Heart left ventricle (tissue), 16 donors: ENCODE results near the gene PCNX1. TPM values are rescaled to one million over a fixed set of nuclear protein-coding genes. Genes with fewer than 3 reads are reported as not detected.

Experiments
- ATAC-seq, 4 donors: fragments of 200-7000 bp; cut with Tn5 transposase; one replicate each; pipeline ENCODE4 v1.9.1; 2020 to 2022; ENCODE audit warnings: moderate library complexity in 4 of 4, mild to moderate bottlenecking in 3 of 4, moderate number of reproducible peaks in 1 of 4
- DNase-seq, 5 donors: peaks; one replicate each; pipeline ENCODE4 v3.0.0-alpha.2; 2020
- H3K27ac ChIP-seq, 12 donors: fragments of 200-600 bp; sonication (generic) in 4 of 12; one replicate each; pipeline versions ENCODE4 v1.5.0 to v1.8.0; 2016 to 2022; ENCODE audit warnings: mild to moderate bottlenecking in 2 of 12
- H3K27me3 ChIP-seq, 9 donors: fragments of 200-600 bp; sonication (generic) in 2 of 9; one replicate each; pipeline versions ENCODE4 v1.5.1 to v1.8.0; 2016 to 2022; ENCODE audit warnings: mild to moderate bottlenecking in 3 of 9
- H3K36me3 ChIP-seq, 9 donors: fragments of 200-600 bp; sonication (generic) in 2 of 9; one replicate each; pipeline versions ENCODE4 v1.5.0 to v1.8.0; 2018 to 2022; ENCODE audit warnings: mild to moderate bottlenecking in 2 of 9
- H3K4me1 ChIP-seq, 12 donors: fragments of 200-600 bp; sonication (generic) in 4 of 12; one replicate each; pipeline versions ENCODE4 v1.5.0 to v1.8.0; 2016 to 2022; ENCODE audit warnings: mild to moderate bottlenecking in 3 of 12
- H3K4me3 ChIP-seq, 12 donors: fragments of 200-600 bp; sonication (generic) in 4 of 12; one replicate each; pipeline versions ENCODE4 v1.5.0 to v1.8.0; 2017 to 2022; ENCODE audit warnings: mild to moderate bottlenecking in 9 of 12, moderate library complexity in 4 of 12
- H3K9me3 ChIP-seq, 12 donors: fragments of 200-600 bp; sonication (generic) in 4 of 12; one replicate each; pipeline versions ENCODE4 v1.5.0 to v1.8.0; 2016 to 2022; ENCODE audit warnings: mild to moderate bottlenecking in 1 of 12
- POLR2A ChIP-seq, 2 donors: fragments of 450-650 bp; IDR thresholded peaks; one replicate each; pipeline ENCODE4 v1.6.1; 2017; ENCODE audit warnings: antibody characterized with exemption in 2 of 2, mild to moderate bottlenecking in 2 of 2, moderate library complexity in 2 of 2
- WGBS, 4 donors: extraction: QIAGEN DNeasy Blood & Tissue Kit in 2 of 4; methylation state at CpG; one replicate each; pipeline versions ENCODE4 v1.1.5 to v1.1.7; 2013 to 2018; 5-methylcytosine and 5-hydroxymethylcytosine counted together
- intact Hi-C, 10 donors: fragments of 100-400 bp; cut with DNase I; formaldehyde crosslinking; loops; one replicate each; pipeline versions ENCODE4 v1.11.1 to v1.14.2; 2022
- polyA plus RNA-seq, 2 donors: library from polyadenylated mRNA; stranded (reverse); fragments of 200-250 nt; gene quantifications; one replicate each; pipeline ENCODE4 v1.2.3, GENCODE V29; 2013
- total RNA-seq, 9 donors: library from RNA; depleted of rRNA in 2 of 9; stranded (reverse); fragments of >200 nt in 2 of 9; fragmentation: NEBNext Ultra II Directional in 3 of 9; extraction: Animal tissue kit (Norgen Biotek cat#: 25700) in 3 of 9; gene quantifications; one replicate each; pipeline versions ENCODE4 v1.1.0 to v1.2.4, GENCODE V29; 2016 to 2023
- TF ChIP-seq, protein P1 (sequence below), 12 donors: fragments of 200-600 bp; sonication (generic) in 4 of 12; IDR thresholded peaks; one replicate each; pipeline versions ENCODE4 v1.5.0 to v1.8.0; 2018 to 2022; ENCODE audit warnings: antibody characterized with exemption in 12 of 12, mild to moderate bottlenecking in 5 of 12
- donor health status: ischemic (EF 13 %, LVEDD 7.1; RV severe dilation, severe dysfunction).
- donor health status: healthy with polysubstance abuse.
- donor health status: DM: no; HTN: yes; CAD: no.
- donor health status: DM: no; HTN: no; CAD: no.
- donor health status: ischemic (EF 25% LVEDD 6.9; RV normal size, moderate dysfunction).
- donor health status: ischemic (EF 25% LVEDD 5.7; RV mildly dilated, moderate dysfunction).
- donor health status: healthy.
- donor health status: DM: yes; HTN: yes; CAD: no.
- donor health status: ischemic (EF 35%, LVEDD 5.7; RV mildly dilated, moderate dysfunction).
- donor health status: nonischemic (EF 11% LVEDD 7.7; RV severe dilation, severe dysfunction).
- donor health status: DM: yes; HTN: yes; CAD: no.
- donor health status: PGD.
- donor health status: ischemic (EF 29% LVEDD 5.4; RV normal size, mild dysfunction).
- donor health status: nonischemic (EF 23%, LVEDD 6.1; RV moderate dilation, normal function).

Gene PCNX1
- total and polyA plus RNA-seq, 11 donors = 6.1 to 64.7 (median 52.7) TPM

DNA sequence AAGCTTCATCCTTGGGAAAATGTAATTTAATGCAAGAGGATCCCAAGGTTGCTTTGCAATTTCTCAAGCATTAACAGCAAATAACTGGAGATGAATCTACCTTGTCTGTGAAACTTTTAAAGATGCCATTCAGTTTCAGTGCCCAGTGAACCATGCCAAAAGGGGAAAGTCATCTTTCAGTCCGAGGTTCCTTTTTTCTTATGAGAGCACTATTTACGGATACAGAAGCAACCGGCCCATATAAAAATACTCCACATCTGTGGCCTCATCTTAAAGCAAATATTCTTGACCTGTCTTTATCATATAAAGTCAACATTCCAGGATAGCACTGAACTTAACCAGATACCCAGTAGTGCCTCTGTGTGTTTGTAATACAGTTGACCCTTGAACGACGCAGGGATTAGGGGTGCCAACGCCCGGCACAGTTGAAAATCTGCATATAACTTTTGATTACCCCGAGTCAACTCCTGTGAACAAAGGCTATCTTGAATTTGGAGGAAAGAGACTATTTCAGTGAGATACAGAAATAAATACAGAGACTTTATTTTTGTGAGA is 209.4 kb downstream of the PCNX1 start:
- Histone ChIP-seq H3K36me3 (peaks cover 0 to 44% (median 11%) of the 10 kb centered on the region in 9 donors), H3K4me1 (peaks cover 0 to 9% (median 0%) of the 10 kb centered on the region in 12 donors), H3K27ac (no peak overlapping the region), H3K9me3 (peaks cover 0 to 7% (median 0%) of the 10 kb centered on the region in 12 donors), H3K27me3 (no peaks in the 10 kb centered on the region), H3K4me3 (no peak overlapping the region)
- 65 to 72% (median 66%) methylated on average over 8 of the region's 8 CpGs for WGBS, 4 donors
- TF ChIP-seq POLR2A (IDR thresholded peaks at IDR 0.05) = no peak
- TF ChIP-seq, protein P1, sequence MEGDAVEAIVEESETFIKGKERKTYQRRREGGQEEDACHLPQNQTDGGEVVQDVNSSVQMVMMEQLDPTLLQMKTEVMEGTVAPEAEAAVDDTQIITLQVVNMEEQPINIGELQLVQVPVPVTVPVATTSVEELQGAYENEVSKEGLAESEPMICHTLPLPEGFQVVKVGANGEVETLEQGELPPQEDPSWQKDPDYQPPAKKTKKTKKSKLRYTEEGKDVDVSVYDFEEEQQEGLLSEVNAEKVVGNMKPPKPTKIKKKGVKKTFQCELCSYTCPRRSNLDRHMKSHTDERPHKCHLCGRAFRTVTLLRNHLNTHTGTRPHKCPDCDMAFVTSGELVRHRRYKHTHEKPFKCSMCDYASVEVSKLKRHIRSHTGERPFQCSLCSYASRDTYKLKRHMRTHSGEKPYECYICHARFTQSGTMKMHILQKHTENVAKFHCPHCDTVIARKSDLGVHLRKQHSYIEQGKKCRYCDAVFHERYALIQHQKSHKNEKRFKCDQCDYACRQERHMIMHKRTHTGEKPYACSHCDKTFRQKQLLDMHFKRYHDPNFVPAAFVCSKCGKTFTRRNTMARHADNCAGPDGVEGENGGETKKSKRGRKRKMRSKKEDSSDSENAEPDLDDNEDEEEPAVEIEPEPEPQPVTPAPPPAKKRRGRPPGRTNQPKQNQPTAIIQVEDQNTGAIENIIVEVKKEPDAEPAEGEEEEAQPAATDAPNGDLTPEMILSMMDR (IDR thresholded peaks at IDR 0.05) = no peak
- intact Hi-C loops = no loop called here
- DNase-seq (no peak), ATAC-seq (peak in 1 of 4 donors; percentile 32)

DNA sequence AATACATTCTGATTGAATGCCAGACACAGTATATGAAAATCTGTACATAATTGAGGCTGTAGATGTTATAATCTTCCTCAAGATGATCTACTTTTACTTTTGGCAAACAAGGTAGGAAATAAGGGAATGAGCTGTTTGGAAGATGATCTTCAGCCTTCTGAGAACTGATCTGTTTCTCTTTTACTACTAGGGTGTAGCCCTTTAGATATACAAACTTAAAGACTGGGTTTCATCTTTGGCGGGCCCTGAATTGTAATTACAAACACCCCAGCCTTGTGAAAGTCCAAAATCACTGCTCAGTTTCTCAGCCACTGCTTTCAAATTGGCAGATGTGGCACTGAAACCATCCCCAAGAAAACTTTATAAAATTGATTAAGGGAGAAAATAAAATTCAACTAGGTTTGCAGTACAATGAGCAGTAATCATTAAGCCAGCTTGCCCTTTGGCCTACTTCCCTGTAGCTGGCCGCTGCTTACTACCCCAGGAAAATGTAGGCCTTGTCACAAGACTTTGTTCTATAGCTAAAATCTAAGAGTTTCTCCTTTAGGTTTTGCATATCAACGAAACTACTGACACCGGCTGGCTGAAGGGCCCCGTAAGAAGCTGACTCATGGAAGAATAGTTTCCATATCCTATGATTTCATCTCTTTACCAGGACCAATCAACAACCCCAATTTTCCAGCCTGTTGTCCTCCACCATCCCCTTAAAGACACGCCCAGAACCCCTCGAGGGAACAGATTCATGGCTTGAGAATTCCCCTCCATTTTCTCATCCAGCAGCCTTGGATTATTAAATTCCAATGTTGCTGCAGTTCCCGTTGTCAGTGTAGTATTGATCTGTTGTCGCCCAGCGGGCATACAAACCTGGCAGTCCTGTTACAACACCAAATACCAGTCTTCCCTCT is 210.8 kb downstream of the PCNX1 start:
- Histone ChIP-seq H3K4me1 (peaks cover 0 to 9% (median 0%) of the 10 kb centered on the region in 12 donors), H3K27me3 (no peaks in the 10 kb centered on the region), H3K9me3 (peaks cover 0 to 10% (median 0%) of the 10 kb centered on the region in 12 donors), H3K36me3 (peaks cover 0 to 29% (median 0%) of the 10 kb centered on the region in 9 donors), H3K4me3 (no peak overlapping the region), H3K27ac (peak overlapping the region in 1 of 12 donors; percentile 48)
- intact Hi-C loops = no loop called here
- WGBS, 4 donors = 85 to 94% (median 89%) methylated on average over 10 of the region's 10 CpGs
- TF ChIP-seq POLR2A (IDR thresholded peaks at IDR 0.05) = no peak
- TF ChIP-seq, protein P1 (IDR thresholded peaks at IDR 0.05) = no peak
- peak in 1 of 4 donors; percentile 40 for ATAC-seq
- no peak for DNase-seq

DNA sequence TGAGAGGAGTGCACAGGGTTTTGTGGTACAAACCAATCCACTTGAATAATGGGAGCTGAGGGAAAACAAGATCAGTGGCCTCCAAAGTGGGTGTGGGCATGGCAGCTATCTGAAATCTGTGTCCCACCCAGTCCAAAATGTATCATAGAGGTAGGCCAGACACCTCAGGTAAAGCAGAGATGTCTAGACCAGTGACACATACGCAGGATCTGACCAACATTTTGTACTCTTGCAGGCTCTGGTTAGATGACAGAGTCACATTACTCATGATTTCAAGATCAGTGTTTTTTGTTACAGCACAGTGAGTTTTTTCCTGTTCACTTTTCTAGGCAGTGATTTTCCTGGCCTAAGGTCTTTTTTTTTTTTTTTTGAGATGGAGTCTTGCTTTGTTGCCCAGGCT is 211.8 kb downstream of the PCNX1 start:
- Histone ChIP-seq H3K27ac (peak overlapping the region in 1 of 12 donors; percentile 48), H3K27me3 (no peaks in the 10 kb centered on the region), H3K9me3 (peaks cover 0 to 10% (median 0%) of the 10 kb centered on the region in 12 donors), H3K4me1 (peaks cover 0 to 9% (median 0%) of the 10 kb centered on the region in 12 donors), H3K4me3 (no peak overlapping the region), H3K36me3 (peaks cover 0 to 21% (median 0%) of the 10 kb centered on the region in 9 donors)
- no peak for TF ChIP-seq POLR2A (IDR thresholded peaks at IDR 0.05)
- TF ChIP-seq, protein P1 (IDR thresholded peaks at IDR 0.05) = no peak
- ATAC-seq (peak in 3 of 4 donors; percentile 13 to 48 (median 15)), DNase-seq (no peak)
- intact Hi-C loops = no loop called here
- 95 to 100% (median 99%) methylated on average over 1 of the region's 1 CpG for WGBS, 4 donors

DNA sequence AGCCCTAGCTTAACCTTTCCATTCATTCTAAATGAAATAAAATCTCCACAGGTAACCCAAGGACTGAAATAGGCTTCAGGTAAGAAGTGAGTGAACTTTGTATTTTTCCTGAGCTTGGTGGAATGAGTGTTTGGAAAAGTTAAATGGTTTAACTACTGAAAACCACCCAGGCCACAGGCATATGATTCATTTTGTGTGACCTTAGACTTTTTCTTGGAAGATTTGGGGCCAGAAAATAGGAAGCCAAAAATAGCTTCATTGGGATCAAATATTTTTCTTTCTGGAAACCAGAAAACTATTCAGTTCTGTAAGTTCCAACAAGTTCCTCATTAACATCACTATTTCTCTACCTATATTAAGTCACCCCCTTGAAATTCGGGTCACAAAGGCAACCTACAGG is 212.6 kb downstream of the PCNX1 start:
- no peak overlapping the region for H3K4me3 ChIP-seq
- WGBS, 4 donors = 93 to 100% (median 100%) methylated on average over 1 of the region's 1 CpG
- H3K27me3 ChIP-seq = no peaks in the 10 kb centered on the region
- intact Hi-C loops = no loop called here
- DNase-seq = no peak
- peaks cover 0 to 10% (median 0%) of the 10 kb centered on the region in 12 donors for H3K9me3 ChIP-seq
- H3K36me3 ChIP-seq = peaks cover 0 to 14% (median 0%) of the 10 kb centered on the region in 9 donors
- peaks cover 0 to 9% (median 0%) of the 10 kb centered on the region in 12 donors for H3K4me1 ChIP-seq
- no peak for TF ChIP-seq POLR2A (IDR thresholded peaks at IDR 0.05)
- TF ChIP-seq, protein P1 (IDR thresholded peaks at IDR 0.05) = no peak
- ATAC-seq = no peak
- no peak overlapping the region for H3K27ac ChIP-seq
